Renal cortex interstitium (tissue), 11 donors: ENCODE data around the gene PLD6. TPM values are rescaled to one million over a fixed set of nuclear protein-coding genes. Genes with fewer than 3 reads are reported as not detected.
"Not testable (repeated sequence)": the region's sequence is repeated elsewhere in the genome, so short reads cannot be mapped to it uniquely, and the experiment has no call there.

Experiments
- DNase-seq, 11 donors: peaks; one replicate each; pipeline ENCODE4 v3.0.0-alpha.2; 2013; ENCODE audit warnings: low read depth in 9 of 11, low spot score in 4 of 11; ENCODE audit errors: extremely low read depth in 1 of 11
- polyA plus RNA-seq, 3 donors: library from polyadenylated mRNA; unstranded; fragments of 120-200 nt; gene quantifications; one replicate each; pipeline ENCODE4 v1.2.1, GENCODE V29; 2013; ENCODE audit not compliant: insufficient read length in 3 of 3

Gene PLD6
- polyA plus RNA-seq, 3 donors: 3.4 to 5.2 (median 4.0) TPM

GRCh38 chr17:17167986-17168385 is 38.1 kb downstream of the PLD6 start:
- no peak for DNase-seq

- DNase-seq: no peak
These were observed 38.8 kb downstream of the PLD6 start for GRCh38 chr17:17167356-17167755.

- DNase-seq: no peak
These were observed 39.7 kb downstream of the PLD6 start for GRCh38 chr17:17166446-17166845.

GRCh38 chr17:17165666-17166308 is 40.3 kb downstream of the PLD6 start:
- no peak for DNase-seq

GRCh38 chr17:17164676-17165075 is 41.5 kb downstream of the PLD6 start:
- no peak for DNase-seq

GRCh38 chr17:17164156-17164555 is 42.0 kb downstream of the PLD6 start:
- no peak for DNase-seq

GRCh38 chr17:17161759-17162158 is 44.4 kb downstream of the PLD6 start:
- DNase-seq: no peak

- DNase-seq: no peak
These were observed 45.0 kb downstream of the PLD6 start for GRCh38 chr17:17161121-17161520.

- DNase-seq: no peak
These were observed 46.6 kb downstream of the PLD6 start for GRCh38 chr17:17159571-17159970.

- DNase-seq: not testable (repeated sequence)
These were observed 47.6 kb downstream of the PLD6 start for GRCh38 chr17:17158506-17158905.

GRCh38 chr17:17157041-17157440 is 49.1 kb downstream of the PLD6 start:
- no peak for DNase-seq

- no peak for DNase-seq
These were observed 49.6 kb downstream of the PLD6 start for GRCh38 chr17:17156511-17156910.

GRCh38 chr17:17156107-17156506 is 50.0 kb downstream of the PLD6 start:
- no peak for DNase-seq

GRCh38 chr17:17155568-17155967 is 50.6 kb downstream of the PLD6 start:
- no peak for DNase-seq

- DNase-seq: no peak
These were observed 51.2 kb downstream of the PLD6 start for GRCh38 chr17:17154981-17155380.

- no peak for DNase-seq
These were observed 51.6 kb downstream of the PLD6 start for GRCh38 chr17:17154556-17154955.

- DNase-seq: no peak
These were observed 52.4 kb downstream of the PLD6 start for GRCh38 chr17:17153709-17154108.

GRCh38 chr17:17153071-17153470 is 53.1 kb downstream of the PLD6 start:
- no peak for DNase-seq

- no peak for DNase-seq
These were observed 53.7 kb downstream of the PLD6 start for GRCh38 chr17:17152385-17152784.

- no peak for DNase-seq
These were observed 54.2 kb downstream of the PLD6 start for GRCh38 chr17:17151962-17152361.

GRCh38 chr17:17151541-17151940 is 54.6 kb downstream of the PLD6 start:
- no peak for DNase-seq

GRCh38 chr17:17151055-17151454 is 55.1 kb downstream of the PLD6 start:
- no peak for DNase-seq
